ENCODE results near the gene CPXM1. TPM values are rescaled to one million over a fixed set of nuclear protein-coding genes. Genes with fewer than 3 reads are reported as not detected.

The CPXM1 gene
- total and polyA plus RNA-seq, 4 donors, result 1.5 to 29.1 (median 4.2) TPM

- H3K27me3 ChIP-seq (ENCODE audit: control insufficient read depth in 3 of 3, insufficient read depth in 3 of 3, low read length in 2 of 3), result peaks cover 0 to 3% (median 0%) of the 10 kb centered on the region in 3 donors
- ATAC-seq (ENCODE audit: insufficient read depth, low FRiP score), result no peak
- H3K4me1 ChIP-seq (ENCODE audit: control insufficient read depth in 5 of 5, insufficient read depth in 5 of 5, low read length in 5 of 5), result peaks cover 0 to 13% (median 0%) of the 10 kb centered on the region in 5 donors
- TF ChIP-seq, protein P1, sequence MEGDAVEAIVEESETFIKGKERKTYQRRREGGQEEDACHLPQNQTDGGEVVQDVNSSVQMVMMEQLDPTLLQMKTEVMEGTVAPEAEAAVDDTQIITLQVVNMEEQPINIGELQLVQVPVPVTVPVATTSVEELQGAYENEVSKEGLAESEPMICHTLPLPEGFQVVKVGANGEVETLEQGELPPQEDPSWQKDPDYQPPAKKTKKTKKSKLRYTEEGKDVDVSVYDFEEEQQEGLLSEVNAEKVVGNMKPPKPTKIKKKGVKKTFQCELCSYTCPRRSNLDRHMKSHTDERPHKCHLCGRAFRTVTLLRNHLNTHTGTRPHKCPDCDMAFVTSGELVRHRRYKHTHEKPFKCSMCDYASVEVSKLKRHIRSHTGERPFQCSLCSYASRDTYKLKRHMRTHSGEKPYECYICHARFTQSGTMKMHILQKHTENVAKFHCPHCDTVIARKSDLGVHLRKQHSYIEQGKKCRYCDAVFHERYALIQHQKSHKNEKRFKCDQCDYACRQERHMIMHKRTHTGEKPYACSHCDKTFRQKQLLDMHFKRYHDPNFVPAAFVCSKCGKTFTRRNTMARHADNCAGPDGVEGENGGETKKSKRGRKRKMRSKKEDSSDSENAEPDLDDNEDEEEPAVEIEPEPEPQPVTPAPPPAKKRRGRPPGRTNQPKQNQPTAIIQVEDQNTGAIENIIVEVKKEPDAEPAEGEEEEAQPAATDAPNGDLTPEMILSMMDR (IDR thresholded peaks at IDR 0.05; ENCODE audit: control extremely low read depth, extremely low read depth), result no peak
- H3K27ac ChIP-seq (ENCODE audit: low read depth in 1 of 2, low read length in 1 of 2), result no peak overlapping the region
- WGBS, 2 donors, result 52 to 61% methylated on average over 5 of the region's 5 CpGs
- no peaks in the 10 kb centered on the region for H3K36me3 ChIP-seq (ENCODE audit: control insufficient read depth in 4 of 4, insufficient read depth in 4 of 4, low read length in 4 of 4)
- no peak for DNase-seq
- H3K9me3 ChIP-seq (ENCODE audit: control insufficient read depth in 4 of 4, insufficient read depth in 3 of 4, low read length in 3 of 4), result no peaks in the 10 kb centered on the region
- H3K4me3 ChIP-seq, result no peak overlapping the region
- no peak overlapping the region for H3K9ac ChIP-seq (ENCODE audit: insufficient read depth in 1 of 2, low read length in 2 of 2)
Observed at GRCh38 chr20:2768632-2769015, 31.8 kb downstream of the CPXM1 start.

- no peaks in the 10 kb centered on the region for H3K36me3 ChIP-seq (ENCODE audit: control insufficient read depth in 4 of 4, insufficient read depth in 4 of 4, low read length in 4 of 4)
- peak overlapping the region in 1 of 2 donors; percentile 72 for H3K27ac ChIP-seq (ENCODE audit: low read depth in 1 of 2, low read length in 1 of 2)
- DNase-seq (peak; percentile 28 to 71 (median 64)), ATAC-seq (ENCODE audit: insufficient read depth, low FRiP score) (peak; percentile 90)
- peaks cover 0 to 3% (median 0%) of the 10 kb centered on the region in 3 donors for H3K27me3 ChIP-seq (ENCODE audit: control insufficient read depth in 3 of 3, insufficient read depth in 3 of 3, low read length in 2 of 3)
- 50 to 76% methylated on average over 15 of the region's 15 CpGs for WGBS, 2 donors
- peaks cover 0 to 13% (median 0%) of the 10 kb centered on the region in 5 donors for H3K4me1 ChIP-seq (ENCODE audit: control insufficient read depth in 5 of 5, insufficient read depth in 5 of 5, low read length in 5 of 5)
- TF ChIP-seq, protein P1 (IDR thresholded peaks at IDR 0.05; ENCODE audit: control extremely low read depth, extremely low read depth), result no peak
- no peak overlapping the region for H3K9ac ChIP-seq (ENCODE audit: insufficient read depth in 1 of 2, low read length in 2 of 2)
- H3K9me3 ChIP-seq (ENCODE audit: control insufficient read depth in 4 of 4, insufficient read depth in 3 of 4, low read length in 3 of 4), result no peaks in the 10 kb centered on the region
- H3K4me3 ChIP-seq, result no peak overlapping the region
Observed at GRCh38 chr20:2767768-2768631, 32.4 kb downstream of the CPXM1 start.

GRCh38 chr20:2763186-2763585, 37.2 kb downstream of the CPXM1 start:
- 56 to 74% methylated on average over 5 of the region's 5 CpGs for WGBS, 2 donors
- no peak for DNase-seq
- no peak overlapping the region for H3K4me3 ChIP-seq
- ATAC-seq (ENCODE audit: insufficient read depth, low FRiP score), result no peak
- H3K9ac ChIP-seq (ENCODE audit: insufficient read depth in 1 of 2, low read length in 2 of 2), result no peak overlapping the region
- H3K4me1 ChIP-seq (ENCODE audit: control insufficient read depth in 5 of 5, insufficient read depth in 5 of 5, low read length in 5 of 5), result peaks cover 0 to 6% (median 0%) of the 10 kb centered on the region in 5 donors
- TF ChIP-seq, protein P1 (IDR thresholded peaks at IDR 0.05; ENCODE audit: control extremely low read depth, extremely low read depth), result no peak
- H3K27me3 ChIP-seq (ENCODE audit: control insufficient read depth in 3 of 3, insufficient read depth in 3 of 3, low read length in 2 of 3), result peaks cover 0 to 3% (median 0%) of the 10 kb centered on the region in 3 donors
- H3K27ac ChIP-seq (ENCODE audit: low read depth in 1 of 2, low read length in 1 of 2), result no peak overlapping the region
- H3K36me3 ChIP-seq (ENCODE audit: control insufficient read depth in 4 of 4, insufficient read depth in 4 of 4, low read length in 4 of 4), result no peaks in the 10 kb centered on the region
- H3K9me3 ChIP-seq (ENCODE audit: control insufficient read depth in 4 of 4, insufficient read depth in 3 of 4, low read length in 3 of 4), result no peaks in the 10 kb centered on the region

Measured in lung (tissue), 12 donors.